Measurements from ENCODE around the gene STK25.
"Not testable (repeated sequence)": the region's sequence is repeated elsewhere in the genome, so short reads cannot be mapped to it uniquely, and the experiment has no call there.

DNA sequence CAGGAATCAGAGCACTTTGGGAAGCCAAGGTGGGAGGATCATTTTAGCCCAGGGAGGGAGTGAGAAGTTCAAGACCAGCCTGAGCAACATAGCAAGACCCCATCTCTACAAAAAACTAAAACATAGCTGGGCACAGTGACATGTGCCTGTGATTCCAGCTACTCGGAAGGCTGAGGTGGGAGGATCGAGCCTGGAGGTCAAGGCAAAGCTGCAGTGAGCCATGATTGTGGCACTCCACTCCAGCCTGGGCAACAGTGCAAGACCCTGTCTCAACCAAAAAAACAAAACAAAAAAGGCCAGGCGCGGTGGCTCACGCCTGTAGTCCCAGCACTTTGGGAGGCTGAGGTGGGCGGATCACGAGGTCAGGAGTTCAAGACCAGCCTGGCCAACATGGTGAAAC, 58.3 kb downstream of the STK25 start:
- TF ChIP-seq, protein P1, sequence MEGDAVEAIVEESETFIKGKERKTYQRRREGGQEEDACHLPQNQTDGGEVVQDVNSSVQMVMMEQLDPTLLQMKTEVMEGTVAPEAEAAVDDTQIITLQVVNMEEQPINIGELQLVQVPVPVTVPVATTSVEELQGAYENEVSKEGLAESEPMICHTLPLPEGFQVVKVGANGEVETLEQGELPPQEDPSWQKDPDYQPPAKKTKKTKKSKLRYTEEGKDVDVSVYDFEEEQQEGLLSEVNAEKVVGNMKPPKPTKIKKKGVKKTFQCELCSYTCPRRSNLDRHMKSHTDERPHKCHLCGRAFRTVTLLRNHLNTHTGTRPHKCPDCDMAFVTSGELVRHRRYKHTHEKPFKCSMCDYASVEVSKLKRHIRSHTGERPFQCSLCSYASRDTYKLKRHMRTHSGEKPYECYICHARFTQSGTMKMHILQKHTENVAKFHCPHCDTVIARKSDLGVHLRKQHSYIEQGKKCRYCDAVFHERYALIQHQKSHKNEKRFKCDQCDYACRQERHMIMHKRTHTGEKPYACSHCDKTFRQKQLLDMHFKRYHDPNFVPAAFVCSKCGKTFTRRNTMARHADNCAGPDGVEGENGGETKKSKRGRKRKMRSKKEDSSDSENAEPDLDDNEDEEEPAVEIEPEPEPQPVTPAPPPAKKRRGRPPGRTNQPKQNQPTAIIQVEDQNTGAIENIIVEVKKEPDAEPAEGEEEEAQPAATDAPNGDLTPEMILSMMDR (IDR thresholded peaks at IDR 0.05; ENCODE audit: insufficient read depth, low read length, poor library complexity, severe bottlenecking) = not testable (repeated sequence)
- not testable (repeated sequence) for TF ChIP-seq EZH2phosphoT487 (conservative IDR thresholded peaks at IDR 0.05; ENCODE audit: low read length)
